Subcutaneous adipose tissue (tissue), 4 donors: ENCODE data around the gene SCLT1. TPM values are rescaled to one million over a fixed set of nuclear protein-coding genes. Genes with fewer than 3 reads are reported as not detected.

ENCODE experiments used
- total RNA-seq, 4 donors: library from RNA; depleted of rRNA; stranded (reverse); fragments of >200 nt; gene quantifications; one replicate each; pipeline ENCODE4 v1.1.0, GENCODE V29; 2016
- TF ChIP-seq, protein P1 (sequence below): fragments of 450-650 bp; IDR thresholded peaks from one replicate; pipeline ENCODE4 v1.5.1; 2016; ENCODE audit warnings: low read depth, mild to moderate bottlenecking, control low read depth, antibody characterized with exemption, moderate library complexity

The SCLT1 gene
- total RNA-seq = 10 to 100 TPM; 12.6 to 22.0 (median 14.1) TPM

DNA sequence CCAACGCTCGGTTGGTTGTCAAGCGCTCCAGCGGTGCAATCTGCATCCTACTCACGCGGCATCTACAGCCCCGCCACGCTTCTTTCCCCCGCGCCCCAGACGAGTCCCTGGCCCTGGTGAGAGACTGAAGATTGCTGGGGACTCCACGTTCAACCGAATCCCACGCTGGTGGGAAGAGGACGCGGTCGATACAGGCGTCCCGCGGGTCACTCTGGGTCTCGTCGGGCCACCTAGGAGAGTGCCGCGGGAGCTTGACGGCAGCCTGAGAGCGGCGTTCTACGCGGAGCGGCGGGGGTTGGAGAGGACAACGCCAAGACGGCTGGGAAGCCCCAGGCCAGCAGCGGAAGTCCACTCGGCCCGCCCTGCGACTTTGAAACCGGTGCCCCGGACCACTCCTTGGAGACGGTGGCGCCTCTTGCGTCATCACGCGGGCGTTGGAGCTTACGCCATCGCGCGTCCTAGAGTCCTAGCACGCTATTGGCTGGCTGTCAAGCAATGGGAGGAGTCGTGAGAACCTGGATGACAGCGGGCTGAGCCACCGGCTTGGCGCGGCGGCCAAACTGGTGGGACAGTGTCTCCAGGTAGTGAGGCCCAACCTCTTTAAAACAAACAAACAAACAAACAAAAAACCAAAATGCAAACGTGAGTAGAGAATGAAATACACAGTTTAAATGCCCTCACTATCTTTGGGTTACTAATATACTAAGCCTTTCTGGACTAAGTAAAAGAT lies at the start of gene SCLT1:
Gene SCLT1 (minus strand): TSS at position 349 of the 730 bp plus-strand sequence. CDS start 436 bp downstream, outside the sequence.
- TF ChIP-seq, protein P1, sequence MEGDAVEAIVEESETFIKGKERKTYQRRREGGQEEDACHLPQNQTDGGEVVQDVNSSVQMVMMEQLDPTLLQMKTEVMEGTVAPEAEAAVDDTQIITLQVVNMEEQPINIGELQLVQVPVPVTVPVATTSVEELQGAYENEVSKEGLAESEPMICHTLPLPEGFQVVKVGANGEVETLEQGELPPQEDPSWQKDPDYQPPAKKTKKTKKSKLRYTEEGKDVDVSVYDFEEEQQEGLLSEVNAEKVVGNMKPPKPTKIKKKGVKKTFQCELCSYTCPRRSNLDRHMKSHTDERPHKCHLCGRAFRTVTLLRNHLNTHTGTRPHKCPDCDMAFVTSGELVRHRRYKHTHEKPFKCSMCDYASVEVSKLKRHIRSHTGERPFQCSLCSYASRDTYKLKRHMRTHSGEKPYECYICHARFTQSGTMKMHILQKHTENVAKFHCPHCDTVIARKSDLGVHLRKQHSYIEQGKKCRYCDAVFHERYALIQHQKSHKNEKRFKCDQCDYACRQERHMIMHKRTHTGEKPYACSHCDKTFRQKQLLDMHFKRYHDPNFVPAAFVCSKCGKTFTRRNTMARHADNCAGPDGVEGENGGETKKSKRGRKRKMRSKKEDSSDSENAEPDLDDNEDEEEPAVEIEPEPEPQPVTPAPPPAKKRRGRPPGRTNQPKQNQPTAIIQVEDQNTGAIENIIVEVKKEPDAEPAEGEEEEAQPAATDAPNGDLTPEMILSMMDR = no peak

DNA sequence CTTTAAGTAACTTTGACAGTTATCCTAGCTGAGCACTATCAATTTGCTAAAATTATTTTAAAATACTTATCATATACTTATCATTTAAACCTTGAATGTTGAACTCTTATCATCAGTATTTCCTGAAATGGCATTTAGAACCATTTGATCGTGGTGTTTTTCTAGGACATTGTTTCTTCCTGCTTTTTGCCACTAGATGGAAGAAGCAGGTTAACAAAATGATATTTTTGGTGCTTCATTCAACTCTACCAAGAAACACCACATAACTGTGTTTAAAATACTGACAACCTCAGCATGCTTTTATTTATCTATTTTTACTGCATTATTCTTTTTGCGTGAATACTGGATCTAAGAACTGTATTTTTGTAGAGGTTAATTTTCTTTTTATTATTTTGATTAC lies 47.2 kb upstream of the SCLT1 start:
- TF ChIP-seq, protein P1 = no peak

DNA sequence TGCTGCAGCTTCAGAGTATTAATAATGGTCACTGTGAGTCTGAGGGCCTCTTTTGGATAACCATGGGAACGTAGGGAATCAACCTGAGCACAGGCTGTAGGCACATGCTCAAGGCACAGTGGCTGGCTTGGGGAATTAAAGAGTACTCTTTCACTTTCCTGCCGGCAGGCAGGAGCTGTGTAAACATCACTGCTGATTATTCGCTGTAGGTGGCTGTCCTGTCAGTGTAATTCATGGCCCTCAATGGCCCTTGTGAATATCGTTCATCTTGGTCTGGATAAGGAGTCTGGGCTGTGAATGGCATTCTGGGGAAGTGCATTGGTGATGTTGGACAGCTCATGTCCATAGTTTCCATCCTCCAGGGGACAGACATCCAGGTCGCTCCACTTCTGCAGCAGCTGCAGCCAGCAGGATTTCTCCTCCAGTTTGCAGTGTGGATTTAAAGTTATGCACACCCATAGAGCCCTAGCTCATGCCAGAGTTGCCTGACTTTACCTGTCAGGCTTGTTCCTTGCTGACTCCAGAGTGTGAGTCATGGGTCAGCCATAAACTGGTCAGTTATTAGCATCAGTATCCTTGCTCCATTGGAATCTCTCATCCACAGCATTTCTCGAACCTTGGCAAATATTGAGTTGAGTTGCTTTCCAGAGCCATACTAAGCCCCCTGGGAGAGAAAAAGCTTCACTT lies 45.6 kb upstream of the SCLT1 start:
- TF ChIP-seq, protein P1 = no peak

- TF ChIP-seq, protein P1 = no peak
Measured at GRCh38 chr4:129136433-129136832, 43.1 kb upstream of the SCLT1 start.

DNA sequence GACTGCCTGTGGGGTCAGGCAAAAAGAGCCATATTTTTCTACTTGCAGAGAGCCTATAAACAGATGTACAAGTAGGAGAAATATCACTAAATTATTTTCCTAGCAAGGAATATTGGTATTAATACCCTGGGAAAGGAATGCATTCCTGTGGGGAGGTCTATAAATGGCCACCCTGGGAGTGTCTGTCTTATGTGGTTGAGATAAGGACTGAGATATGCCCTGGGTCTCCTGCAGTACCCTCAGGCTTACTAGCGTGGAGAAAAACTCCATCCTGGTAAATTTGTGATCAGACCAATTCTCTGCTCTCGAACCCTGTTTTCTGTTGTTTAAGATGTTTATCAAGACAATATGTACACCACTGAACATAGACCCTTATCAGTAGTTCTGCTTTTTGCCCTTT lies 38.0 kb upstream of the SCLT1 start:
- TF ChIP-seq, protein P1 = no peak

DNA sequence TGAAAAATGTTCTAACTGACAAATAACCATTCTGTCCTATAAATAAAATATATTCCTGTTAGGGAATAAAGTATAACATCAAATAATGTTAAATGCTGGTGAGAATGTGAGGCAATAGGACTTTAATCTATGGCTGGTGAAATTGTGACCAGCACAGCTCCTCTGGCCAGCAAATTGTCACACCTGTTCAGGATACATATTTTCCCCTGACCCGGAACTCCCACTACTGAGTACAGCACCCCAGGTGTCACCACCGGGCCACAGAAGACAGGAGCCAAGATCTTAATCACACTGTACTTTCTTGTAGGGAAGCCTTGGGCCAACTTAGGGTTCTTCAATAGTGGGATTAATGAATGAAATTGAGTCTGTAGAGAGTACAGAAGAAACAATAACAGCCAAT lies 35.8 kb upstream of the SCLT1 start:
- TF ChIP-seq, protein P1 = no peak

GRCh38 chr4:129117705-129118104 lies 24.4 kb upstream of the SCLT1 start:
- TF ChIP-seq, protein P1 = no peak
